ENCODE measurements around the gene GTF3C1.

The GTF3C1 gene

GRCh38 chr16:27486760-27487159, 63.0 kb downstream of the GTF3C1 start:
- CTCF ChIA-PET, result no interaction called here
- DNase-seq (ENCODE audit: extremely low spot score), result no peak
- POLR2A ChIA-PET, result no interaction called here
- no peak for TF ChIP-seq CTCF (IDR thresholded peaks at IDR 0.05; ENCODE audit: control extremely low read depth, extremely low read depth, low read depth, missing control alignments)

GRCh38 chr16:27486344-27486743, 63.4 kb downstream of the GTF3C1 start:
- DNase-seq (ENCODE audit: extremely low spot score), result no peak
- TF ChIP-seq CTCF (IDR thresholded peaks at IDR 0.05; ENCODE audit: control extremely low read depth, extremely low read depth, low read depth, missing control alignments), result no peak
- CTCF ChIA-PET, result no interaction called here
- POLR2A ChIA-PET, result no interaction called here

GRCh38 chr16:27485811-27486210, 63.9 kb downstream of the GTF3C1 start:
- CTCF ChIA-PET, result interaction anchor here (1.5 kb wide), 1 partner anchor 10 kb away, joined by 4 read pairs; no protein-coding TSS in a partner anchor
- DNase-seq (ENCODE audit: extremely low spot score), result no peak
- POLR2A ChIA-PET, result no interaction called here
- TF ChIP-seq CTCF (IDR thresholded peaks at IDR 0.05; ENCODE audit: control extremely low read depth, extremely low read depth, low read depth, missing control alignments), result no peak

GRCh38 chr16:27485126-27485525, 64.6 kb downstream of the GTF3C1 start:
- ChIA-PET POLR2A (no interaction called here), CTCF (interaction anchor here (1.5 kb wide), 1 partner anchor 9 kb away, joined by 4 read pairs; no protein-coding TSS in a partner anchor)
- no peak for DNase-seq (ENCODE audit: extremely low spot score)
- no peak for TF ChIP-seq CTCF (IDR thresholded peaks at IDR 0.05; ENCODE audit: control extremely low read depth, extremely low read depth, low read depth, missing control alignments)

- TF ChIP-seq CTCF (IDR thresholded peaks at IDR 0.05; ENCODE audit: control extremely low read depth, extremely low read depth, low read depth, missing control alignments), result no peak
- DNase-seq (ENCODE audit: extremely low spot score), result no peak
- ChIA-PET CTCF (interaction anchor here (1.2 kb wide), 1 partner anchor 15 kb away, joined by 3 read pairs; no protein-coding TSS in a partner anchor), POLR2A (no interaction called here)
Observed at GRCh38 chr16:27483624-27484023, 66.1 kb downstream of the GTF3C1 start.

- TF ChIP-seq CTCF (IDR thresholded peaks at IDR 0.05; ENCODE audit: control extremely low read depth, extremely low read depth, low read depth, missing control alignments), result no peak
- DNase-seq (ENCODE audit: extremely low spot score), result no peak
- ChIA-PET CTCF (interaction anchor here (0.7 to 1.2 kb wide), 2 partner anchors 13 to 16 kb away, joined by 3 read pairs; no protein-coding TSS in a partner anchor), POLR2A (no interaction called here)
Observed at GRCh38 chr16:27483088-27483437, 66.7 kb downstream of the GTF3C1 start.
